HepG2 (cell line): Measurements from ENCODE around the gene TANGO6. TPM values are rescaled to one million over a fixed set of nuclear protein-coding genes. Genes with fewer than 3 reads are reported as not detected.

Source experiments
- FOSL1 ChIP-seq: sonication (generic); formaldehyde crosslinking; IDR thresholded peaks from 2 replicates; pipeline ENCODE4 v1.9.0; 2021; ENCODE audit warnings: missing genetic modification reagents, borderline replicate concordance
- HMG20A ChIP-seq: IDR thresholded peaks from 2 replicates; pipeline ENCODE4 v1.6.1; 2016; ENCODE audit warnings: borderline replicate concordance
- HNF4A ChIP-seq: sonication (generic); formaldehyde crosslinking; IDR thresholded peaks from 2 replicates; pipeline ENCODE4 v1.4.0; 2020; ENCODE audit warnings: missing genetic modification reagents
- MXI1 ChIP-seq: IDR thresholded peaks from 3 replicates; pipeline ENCODE4 v1.6.1; 2012; ENCODE audit warnings: low read depth, low read length, inconsistent platforms, borderline replicate concordance
- NFE2 ChIP-seq: sonication (generic); formaldehyde crosslinking; IDR thresholded peaks from 2 replicates; pipeline ENCODE4 v1.4.0; 2020; ENCODE audit warnings: missing genetic modification reagents
- PBX2 ChIP-seq: IDR thresholded peaks from 2 replicates; pipeline ENCODE4 v1.6.1; 2016; ENCODE audit warnings: control low read depth
- RBM39 ChIP-seq: fragments of 200-400 bp; formaldehyde crosslinking; IDR thresholded peaks from one replicate; pipeline ENCODE4 v1.6.1; 2018; ENCODE audit warnings: antibody characterized with exemption, mild to moderate bottlenecking, low read depth, low read length; ENCODE audit not compliant: poor library complexity, severe bottlenecking
- SIX1 ChIP-seq: sonication (generic); formaldehyde crosslinking; IDR thresholded peaks from 2 replicates; pipeline ENCODE4 v1.4.0; 2020; ENCODE audit warnings: missing genetic modification reagents, borderline replicate concordance
- SMYD3 ChIP-seq: sonication (generic); formaldehyde crosslinking; IDR thresholded peaks from 2 replicates; pipeline ENCODE4 v1.8.1; 2023; ENCODE audit warnings: mild to moderate bottlenecking, missing genetic modification reagents
- TEAD3 ChIP-seq: optimal IDR thresholded peaks from 2 replicates; pipeline ENCODE3; 2016; ENCODE audit warnings: borderline replicate concordance
- TRIM24 ChIP-seq: sonication (generic); formaldehyde crosslinking; IDR thresholded peaks from 2 replicates; pipeline ENCODE4 v1.8.0; 2022; ENCODE audit warnings: mild to moderate bottlenecking, missing genetic modification reagents
- ZIK1 ChIP-seq: sonication (generic); formaldehyde crosslinking; IDR thresholded peaks from 2 replicates; pipeline ENCODE4 v1.5.0; 2020; ENCODE audit warnings: mild to moderate bottlenecking, low read depth, missing genetic modification reagents, borderline replicate concordance
- ZNF263 ChIP-seq: sonication (generic); formaldehyde crosslinking; IDR thresholded peaks from 2 replicates; pipeline ENCODE4 v1.4.0; 2020; ENCODE audit warnings: missing genetic modification reagents
- ZNF383 ChIP-seq: sonication (generic); formaldehyde crosslinking; IDR thresholded peaks from 2 replicates; pipeline ENCODE4 v1.4.0; 2020; ENCODE audit warnings: missing genetic modification reagents, mild to moderate bottlenecking, borderline replicate concordance
- ZNF569 ChIP-seq: sonication (generic); formaldehyde crosslinking; IDR thresholded peaks from 2 replicates; pipeline ENCODE4 v1.5.0; 2020; ENCODE audit warnings: mild to moderate bottlenecking, missing genetic modification reagents, moderate library complexity, borderline replicate concordance
- ZNF644 ChIP-seq: IDR thresholded peaks from 2 replicates; pipeline ENCODE4 v1.6.1; 2016; ENCODE audit warnings: low read depth
- ZNF776 ChIP-seq: sonication (generic); formaldehyde crosslinking; IDR thresholded peaks from 2 replicates; pipeline ENCODE4 v1.4.0; 2020; ENCODE audit warnings: mild to moderate bottlenecking, missing genetic modification reagents
- ZNF780A ChIP-seq: sonication (generic); formaldehyde crosslinking; IDR thresholded peaks from 2 replicates; pipeline ENCODE4 v1.8.0; 2022; ENCODE audit warnings: mild to moderate bottlenecking, missing genetic modification reagents, moderate library complexity
- polyA plus RNA-seq, 8 experiments: library from polyadenylated mRNA; depleted of rRNA in 3 of 8; stranded (reverse) in 7 of 8; unstranded in 1 of 8; fragments of >200 nt; fragmentation: Illumina TruSeq in 4 of 8; extraction: Trizol in 4 of 8; gene quantifications; 2 replicates each; pipeline versions ENCODE4 v1.2.1 to v1.2.3, GENCODE V29; 2011 to 2016; ENCODE audit warnings: low read depth in 4 of 8, missing spikeins in 1 of 8, mixed read lengths in 1 of 8; ENCODE audit not compliant: insufficient read depth in 1 of 8
- total RNA-seq, 5 experiments: library from RNA; depleted of rRNA; stranded (reverse); fragments of >200 nt; fragmentation: Illumina TruSeq; extraction: Trizol; gene quantifications; 2 replicates each; pipeline ENCODE4 v1.2.3, GENCODE V29; 2016; ENCODE audit warnings: low read depth in 1 of 5
- TF ChIP-seq, protein P1 (sequence below): sonication (generic); formaldehyde crosslinking; IDR thresholded peaks from 2 replicates; pipeline ENCODE4 v1.8.0; 2022; ENCODE audit warnings: missing genetic modification reagents, mild to moderate bottlenecking, borderline replicate concordance
- TF ChIP-seq, protein P2 (sequence below): IDR thresholded peaks from 2 replicates; pipeline ENCODE4 v1.6.1; 2016; ENCODE audit warnings: missing compliant biosample characterization, missing genetic modification reagents, borderline replicate concordance
- TF ChIP-seq, protein P3 (sequence below): sonication (generic); formaldehyde crosslinking; IDR thresholded peaks from 2 replicates; pipeline ENCODE4 v1.5.1; 2020; ENCODE audit warnings: mild to moderate bottlenecking, missing genetic modification reagents, moderate library complexity
- TF ChIP-seq, protein P4 (sequence below): sonication (generic); formaldehyde crosslinking; IDR thresholded peaks from 2 replicates; pipeline ENCODE4 v1.5.0; 2020; ENCODE audit warnings: mild to moderate bottlenecking, missing genetic modification reagents, borderline replicate concordance

Gene TANGO6
- total and polyA plus RNA-seq, 2 of the 13 experiments (the other 11 are each of a cell fraction or from before 2014, with no cell fraction given), result 7.2 to 13.3 TPM

DNA sequence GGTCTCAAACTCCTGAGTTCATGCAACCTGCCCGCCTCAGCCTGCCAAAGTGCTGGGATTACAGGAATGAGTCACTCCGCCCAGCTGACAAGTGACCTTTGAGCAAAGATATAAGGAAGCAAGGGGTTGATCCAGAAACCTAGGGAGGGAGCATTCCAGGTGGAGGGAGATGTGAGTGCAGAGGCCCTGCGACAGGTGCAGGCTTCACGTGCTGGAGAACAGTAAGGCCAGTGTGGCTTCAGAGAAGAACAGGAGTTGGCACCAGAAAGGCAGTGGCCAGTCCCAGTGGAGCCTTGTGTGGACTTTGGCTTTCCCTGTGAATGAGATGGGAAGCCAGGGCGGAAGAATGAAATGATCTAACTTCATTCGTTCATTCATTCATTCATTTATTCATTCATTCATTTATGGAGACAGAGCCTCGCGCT lies 188.6 kb downstream of the TANGO6 start (continued):
- TF ChIP-seq HMG20A (CRISPR knock-in tag), result peak; percentile 73; the same call in 1 of the 2 replicates
- TF ChIP-seq ZNF780A (CRISPR knock-in tag), result no peak
- peak; percentile 91 for TF ChIP-seq TEAD3 (CRISPR knock-in tag)
- TF ChIP-seq PBX2 (CRISPR knock-in tag), result no peak
- TF ChIP-seq SIX1 (CRISPR knock-in tag), result no peak
- TF ChIP-seq HNF4A (CRISPR knock-in tag), result peak; percentile 85
- no peak for TF ChIP-seq ZIK1 (CRISPR knock-in tag)
- TF ChIP-seq, protein P1, sequence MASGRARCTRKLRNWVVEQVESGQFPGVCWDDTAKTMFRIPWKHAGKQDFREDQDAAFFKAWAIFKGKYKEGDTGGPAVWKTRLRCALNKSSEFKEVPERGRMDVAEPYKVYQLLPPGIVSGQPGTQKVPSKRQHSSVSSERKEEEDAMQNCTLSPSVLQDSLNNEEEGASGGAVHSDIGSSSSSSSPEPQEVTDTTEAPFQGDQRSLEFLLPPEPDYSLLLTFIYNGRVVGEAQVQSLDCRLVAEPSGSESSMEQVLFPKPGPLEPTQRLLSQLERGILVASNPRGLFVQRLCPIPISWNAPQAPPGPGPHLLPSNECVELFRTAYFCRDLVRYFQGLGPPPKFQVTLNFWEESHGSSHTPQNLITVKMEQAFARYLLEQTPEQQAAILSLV (CRISPR knock-in tag), result peak; percentile 36; the same call in 1 of the 2 replicates
- TF ChIP-seq SMYD3 (CRISPR knock-in tag), result no peak
- no peak for TF ChIP-seq NFE2 (CRISPR knock-in tag)
- TF ChIP-seq, protein P2, sequence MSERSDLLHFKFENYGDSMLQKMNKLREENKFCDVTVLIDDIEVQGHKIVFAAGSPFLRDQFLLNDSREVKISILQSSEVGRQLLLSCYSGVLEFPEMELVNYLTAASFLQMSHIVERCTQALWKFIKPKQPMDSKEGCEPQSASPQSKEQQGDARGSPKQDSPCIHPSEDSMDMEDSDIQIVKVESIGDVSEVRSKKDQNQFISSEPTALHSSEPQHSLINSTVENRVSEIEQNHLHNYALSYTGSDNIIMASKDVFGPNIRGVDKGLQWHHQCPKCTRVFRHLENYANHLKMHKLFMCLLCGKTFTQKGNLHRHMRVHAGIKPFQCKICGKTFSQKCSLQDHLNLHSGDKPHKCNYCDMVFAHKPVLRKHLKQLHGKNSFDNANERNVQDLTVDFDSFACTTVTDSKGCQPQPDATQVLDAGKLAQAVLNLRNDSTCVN, result no peak
- peak; percentile 75 for TF ChIP-seq ZNF644 (CRISPR knock-in tag)
- TF ChIP-seq, protein P3, sequence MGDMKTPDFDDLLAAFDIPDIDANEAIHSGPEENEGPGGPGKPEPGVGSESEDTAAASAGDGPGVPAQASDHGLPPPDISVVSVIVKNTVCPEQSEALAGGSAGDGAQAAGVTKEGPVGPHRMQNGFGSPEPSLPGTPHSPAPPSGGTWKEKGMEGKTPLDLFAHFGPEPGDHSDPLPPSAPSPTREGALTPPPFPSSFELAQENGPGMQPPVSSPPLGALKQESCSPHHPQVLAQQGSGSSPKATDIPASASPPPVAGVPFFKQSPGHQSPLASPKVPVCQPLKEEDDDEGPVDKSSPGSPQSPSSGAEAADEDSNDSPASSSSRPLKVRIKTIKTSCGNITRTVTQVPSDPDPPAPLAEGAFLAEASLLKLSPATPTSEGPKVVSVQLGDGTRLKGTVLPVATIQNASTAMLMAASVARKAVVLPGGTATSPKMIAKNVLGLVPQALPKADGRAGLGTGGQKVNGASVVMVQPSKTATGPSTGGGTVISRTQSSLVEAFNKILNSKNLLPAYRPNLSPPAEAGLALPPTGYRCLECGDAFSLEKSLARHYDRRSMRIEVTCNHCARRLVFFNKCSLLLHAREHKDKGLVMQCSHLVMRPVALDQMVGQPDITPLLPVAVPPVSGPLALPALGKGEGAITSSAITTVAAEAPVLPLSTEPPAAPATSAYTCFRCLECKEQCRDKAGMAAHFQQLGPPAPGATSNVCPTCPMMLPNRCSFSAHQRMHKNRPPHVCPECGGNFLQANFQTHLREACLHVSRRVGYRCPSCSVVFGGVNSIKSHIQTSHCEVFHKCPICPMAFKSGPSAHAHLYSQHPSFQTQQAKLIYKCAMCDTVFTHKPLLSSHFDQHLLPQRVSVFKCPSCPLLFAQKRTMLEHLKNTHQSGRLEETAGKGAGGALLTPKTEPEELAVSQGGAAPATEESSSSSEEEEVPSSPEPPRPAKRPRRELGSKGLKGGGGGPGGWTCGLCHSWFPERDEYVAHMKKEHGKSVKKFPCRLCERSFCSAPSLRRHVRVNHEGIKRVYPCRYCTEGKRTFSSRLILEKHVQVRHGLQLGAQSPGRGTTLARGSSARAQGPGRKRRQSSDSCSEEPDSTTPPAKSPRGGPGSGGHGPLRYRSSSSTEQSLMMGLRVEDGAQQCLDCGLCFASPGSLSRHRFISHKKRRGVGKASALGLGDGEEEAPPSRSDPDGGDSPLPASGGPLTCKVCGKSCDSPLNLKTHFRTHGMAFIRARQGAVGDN, result peak; percentile 43
- TF ChIP-seq MXI1, result peak; percentile 32; the same call in 1 of the 3 replicates
- TF ChIP-seq ZNF383 (CRISPR knock-in tag), result no peak
- no peak for TF ChIP-seq ZNF263 (CRISPR knock-in tag)
- TF ChIP-seq RBM39, result no peak
- TF ChIP-seq TRIM24 (CRISPR knock-in tag), result no peak
- no peak for TF ChIP-seq ZNF569
- peak; percentile 86; the same call in 1 of the 2 replicates for TF ChIP-seq FOSL1
- TF ChIP-seq, protein P4, sequence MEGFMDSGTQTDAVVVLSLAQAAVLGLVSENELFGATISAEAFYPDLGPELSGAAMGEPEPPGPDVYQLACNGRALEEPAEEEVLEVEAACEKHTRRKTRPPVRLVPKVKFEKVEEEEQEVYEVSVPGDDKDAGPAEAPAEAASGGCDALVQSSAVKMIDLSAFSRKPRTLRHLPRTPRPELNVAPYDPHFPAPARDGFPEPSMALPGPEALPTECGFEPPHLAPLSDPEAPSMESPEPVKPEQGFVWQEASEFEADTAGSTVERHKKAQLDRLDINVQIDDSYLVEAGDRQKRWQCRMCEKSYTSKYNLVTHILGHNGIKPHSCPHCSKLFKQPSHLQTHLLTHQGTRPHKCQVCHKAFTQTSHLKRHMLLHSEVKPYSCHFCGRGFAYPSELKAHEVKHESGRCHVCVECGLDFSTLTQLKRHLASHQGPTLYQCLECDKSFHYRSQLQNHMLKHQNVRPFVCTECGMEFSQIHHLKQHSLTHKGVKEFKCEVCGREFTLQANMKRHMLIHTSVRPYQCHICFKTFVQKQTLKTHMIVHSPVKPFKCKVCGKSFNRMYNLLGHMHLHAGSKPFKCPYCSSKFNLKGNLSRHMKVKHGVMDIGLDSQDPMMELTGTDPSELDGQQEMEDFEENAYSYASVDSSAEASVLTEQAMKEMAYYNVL (CRISPR knock-in tag), result 0 out of 2 replicates have a peak, but pooled peaks have one; percentile 25
- TF ChIP-seq ZNF776 (CRISPR knock-in tag), result no peak
